Activated CD4-positive, alpha-beta T cell treated with anti-CD3 and anti-CD28 coated beads, Interleukin-2, Interleukin-4, amounts not matched to agents 100 ng/mL and 50 ng/mL, durations not matched to agents 16 hours and 8 hours (primary cell): Measurements from ENCODE around the gene PCDH9.
"Not testable (repeated sequence)": the region's sequence is repeated elsewhere in the genome, so short reads cannot be mapped to it uniquely, and the experiment has no call there.

Experiments used
- DNase-seq: peaks from one replicate; pipeline ENCODE4 v3.0.0-alpha.2; 2020; ENCODE audit warnings: low spot score

The PCDH9 gene

GRCh38 chr13:66657165-66657881 is 572.8 kb downstream of the PCDH9 start:
- DNase-seq, result no peak

- no peak for DNase-seq
Measured at GRCh38 chr13:66655847-66656454, 574.2 kb downstream of the PCDH9 start.

- no peak for DNase-seq
Measured at GRCh38 chr13:66644855-66645460, 585.2 kb downstream of the PCDH9 start.

GRCh38 chr13:66640231-66640630 is 589.9 kb downstream of the PCDH9 start:
- no peak for DNase-seq

- DNase-seq, result no peak
Measured at GRCh38 chr13:66639044-66639443, 591.1 kb downstream of the PCDH9 start.

GRCh38 chr13:66635526-66635925 is 594.6 kb downstream of the PCDH9 start:
- no peak for DNase-seq

GRCh38 chr13:66634384-66634783 is 595.8 kb downstream of the PCDH9 start:
- DNase-seq, result no peak

- no peak for DNase-seq
Measured at GRCh38 chr13:66627512-66627911, 602.6 kb downstream of the PCDH9 start.

- no peak for DNase-seq
Measured at GRCh38 chr13:66624302-66624701, 605.8 kb downstream of the PCDH9 start.

GRCh38 chr13:66623129-66623820 is 606.9 kb downstream of the PCDH9 start:
- no peak for DNase-seq

- DNase-seq, result not testable (repeated sequence)
Measured at GRCh38 chr13:66621906-66622447, 608.2 kb downstream of the PCDH9 start.

- DNase-seq, result no peak
Measured at GRCh38 chr13:66618702-66619101, 611.4 kb downstream of the PCDH9 start.

- no peak for DNase-seq
Measured at GRCh38 chr13:66617786-66618185, 612.4 kb downstream of the PCDH9 start.

- DNase-seq, result no peak
Measured at GRCh38 chr13:66612983-66613382, 617.2 kb downstream of the PCDH9 start.

GRCh38 chr13:66586489-66586888 is 643.6 kb downstream of the PCDH9 start:
- no peak for DNase-seq

- DNase-seq, result no peak
Measured at GRCh38 chr13:66585669-66586203, 644.4 kb downstream of the PCDH9 start.

- no peak for DNase-seq
Measured at GRCh38 chr13:66581675-66582074, 648.5 kb downstream of the PCDH9 start.

- no peak for DNase-seq
Measured at GRCh38 chr13:66578305-66578704, 651.8 kb downstream of the PCDH9 start.

- no peak for DNase-seq
Measured at GRCh38 chr13:66577358-66577757, 652.8 kb downstream of the PCDH9 start.

GRCh38 chr13:66576381-66576780 is 653.8 kb downstream of the PCDH9 start:
- no peak for DNase-seq

- DNase-seq, result no peak
Measured at GRCh38 chr13:66574606-66575005, 655.5 kb downstream of the PCDH9 start.

GRCh38 chr13:66567899-66568612 is 662.1 kb downstream of the PCDH9 start:
- no peak for DNase-seq
